Measurements from ENCODE around the gene UBR1.
"Not testable (repeated sequence)": the region's sequence is repeated elsewhere in the genome, so short reads cannot be mapped to it uniquely, and the experiment has no call there.

The UBR1 gene

DNA sequence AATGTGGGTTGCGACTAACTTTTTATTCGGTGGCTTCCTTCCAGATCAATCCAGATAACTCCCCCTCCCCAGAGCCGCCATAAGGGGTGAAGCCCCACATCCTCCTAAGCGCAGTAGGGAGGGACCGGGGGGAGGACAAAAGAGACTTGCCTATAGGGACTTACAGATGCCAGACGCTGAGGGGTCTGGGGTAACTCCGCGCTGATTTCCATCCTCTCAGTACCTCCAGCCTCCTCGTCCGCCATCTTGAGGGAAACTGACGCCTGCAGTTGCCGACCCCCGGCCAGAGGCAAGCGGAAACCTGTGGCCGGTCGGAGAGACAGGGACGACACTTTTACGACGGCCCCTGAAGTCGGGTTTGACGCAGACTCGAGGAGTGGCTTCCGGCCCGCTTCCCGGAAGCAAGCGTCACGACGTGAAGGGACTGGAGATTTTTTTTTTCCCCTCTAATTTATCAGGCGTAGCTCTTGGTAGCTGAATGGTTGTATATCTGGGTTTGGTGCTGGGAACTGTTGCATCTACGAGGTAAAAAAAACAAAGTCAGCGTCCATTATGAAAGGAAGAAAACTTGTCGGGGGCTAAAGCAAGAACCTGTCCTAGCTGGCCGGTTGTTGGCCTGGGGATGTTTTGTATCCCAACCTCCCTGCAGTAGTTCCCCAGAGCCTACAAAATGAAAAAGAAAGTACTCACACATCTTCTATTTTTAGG, at the start of gene UBR1:
UBR1 (minus strand) TSS at position 261 of the 708 bp plus-strand sequence; CDS start at position 245, 16 bp downstream.
- DNase-seq: peak; percentile 67

DNA sequence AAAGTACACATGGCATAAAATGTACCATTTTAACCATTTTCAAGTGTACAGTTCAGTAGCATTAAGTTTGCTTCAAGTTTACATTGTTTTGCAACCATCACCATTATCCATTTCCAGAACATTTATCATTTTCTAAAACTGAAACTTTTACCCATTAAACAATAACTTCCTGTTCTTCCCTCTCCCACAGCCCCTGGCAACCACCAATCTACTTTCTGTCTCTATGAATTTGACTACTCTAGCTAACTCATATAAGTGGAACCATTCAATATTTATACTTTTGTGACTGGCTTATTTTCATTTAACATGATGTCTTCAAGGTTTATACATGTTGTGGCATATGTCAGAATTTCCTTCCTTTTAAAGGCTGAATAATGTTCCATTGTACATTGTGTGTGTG, 47.4 kb upstream of the UBR1 start:
- DNase-seq: no peak

DNA sequence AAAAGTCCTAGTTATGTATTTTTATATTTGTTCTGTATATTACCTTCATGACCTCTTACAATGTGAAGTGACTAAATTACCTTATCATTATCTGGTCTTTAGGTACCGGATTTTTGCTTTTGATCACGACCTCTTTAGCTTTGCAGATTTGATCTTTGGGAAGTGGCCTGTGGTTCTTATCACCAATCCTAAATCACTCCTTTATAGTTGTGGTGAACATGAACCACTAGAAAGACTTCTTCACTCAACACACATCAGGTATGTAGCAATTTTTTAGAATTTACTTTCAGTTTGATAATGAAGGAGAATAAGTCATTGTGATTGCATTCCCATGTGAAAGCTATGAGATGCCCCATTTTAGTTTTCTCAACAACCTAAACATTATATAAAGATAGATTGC, 45.9 kb upstream of the UBR1 start:
- DNase-seq: no peak

DNA sequence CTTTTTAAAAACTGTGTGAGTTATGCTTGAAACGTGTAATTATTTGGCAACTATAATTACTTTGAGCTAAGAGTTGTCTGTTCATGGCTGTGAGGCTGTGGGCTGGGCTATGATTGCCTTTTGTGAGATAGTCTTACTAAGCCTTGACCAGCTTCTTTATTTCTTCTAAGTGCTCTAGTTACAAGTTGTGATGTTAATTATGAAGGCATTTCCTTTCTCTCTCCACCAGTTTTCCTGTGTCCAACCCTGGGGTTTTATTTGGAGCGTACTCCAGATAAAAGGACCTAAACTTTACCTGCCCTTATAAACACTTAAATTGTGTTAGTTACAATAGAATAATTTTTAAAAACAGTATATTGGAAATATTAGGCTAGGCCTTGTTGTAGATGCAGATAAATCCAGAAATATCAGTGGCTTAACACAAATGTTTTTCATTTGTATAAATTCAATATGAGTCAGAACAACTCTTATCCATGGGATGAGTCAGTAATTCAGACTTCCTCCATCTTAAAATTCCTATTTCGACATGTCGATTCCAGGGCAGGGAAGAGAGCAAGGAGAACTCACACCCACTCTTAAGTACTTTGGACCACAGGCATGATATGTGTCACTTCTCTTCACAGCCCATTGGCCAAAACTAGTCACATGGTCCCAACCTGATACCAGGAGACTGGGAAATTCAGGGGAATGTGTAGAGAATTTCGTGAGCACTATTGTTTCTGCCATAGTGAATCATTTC, 44.5 kb upstream of the UBR1 start:
- no peak for DNase-seq

DNA sequence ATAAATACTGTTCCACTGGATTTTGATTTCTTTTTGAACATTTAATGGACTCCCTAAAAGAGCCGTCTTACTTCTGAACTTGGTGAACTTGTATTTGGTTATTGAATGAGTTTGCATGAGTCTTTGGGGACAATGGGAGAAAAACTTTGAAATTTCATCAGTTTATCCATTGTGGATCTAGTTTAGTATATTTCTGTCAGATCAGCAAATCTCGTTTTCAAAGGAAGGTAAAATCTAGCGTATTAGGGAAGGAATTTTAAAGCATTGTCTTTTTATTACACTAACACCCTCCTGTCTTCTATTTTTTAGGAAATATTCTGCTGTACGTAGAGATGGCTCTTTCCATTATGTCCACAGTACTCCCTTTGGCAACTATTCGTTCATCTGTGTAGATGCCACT, 40.3 kb upstream of the UBR1 start:
- no peak for DNase-seq

DNA sequence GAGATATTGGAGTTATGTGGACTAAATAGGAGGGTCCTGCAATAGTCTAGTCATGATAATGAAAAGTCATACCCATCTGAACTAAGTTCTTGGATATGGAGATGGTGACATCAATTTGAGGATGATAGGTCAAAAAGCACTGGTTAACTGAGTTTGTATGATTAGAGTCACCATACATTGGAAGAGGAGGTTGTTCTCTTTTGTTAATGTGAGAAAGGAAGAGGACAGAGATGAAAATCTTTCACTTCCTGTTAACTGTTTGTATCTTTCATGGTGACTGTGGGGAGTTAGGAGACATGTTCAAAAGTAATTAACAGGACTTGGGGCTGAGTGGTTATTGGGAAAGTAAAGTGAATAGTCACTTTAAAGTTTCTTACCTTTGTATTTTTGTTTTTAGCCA, 38.7 kb upstream of the UBR1 start:
- DNase-seq: no peak

DNA sequence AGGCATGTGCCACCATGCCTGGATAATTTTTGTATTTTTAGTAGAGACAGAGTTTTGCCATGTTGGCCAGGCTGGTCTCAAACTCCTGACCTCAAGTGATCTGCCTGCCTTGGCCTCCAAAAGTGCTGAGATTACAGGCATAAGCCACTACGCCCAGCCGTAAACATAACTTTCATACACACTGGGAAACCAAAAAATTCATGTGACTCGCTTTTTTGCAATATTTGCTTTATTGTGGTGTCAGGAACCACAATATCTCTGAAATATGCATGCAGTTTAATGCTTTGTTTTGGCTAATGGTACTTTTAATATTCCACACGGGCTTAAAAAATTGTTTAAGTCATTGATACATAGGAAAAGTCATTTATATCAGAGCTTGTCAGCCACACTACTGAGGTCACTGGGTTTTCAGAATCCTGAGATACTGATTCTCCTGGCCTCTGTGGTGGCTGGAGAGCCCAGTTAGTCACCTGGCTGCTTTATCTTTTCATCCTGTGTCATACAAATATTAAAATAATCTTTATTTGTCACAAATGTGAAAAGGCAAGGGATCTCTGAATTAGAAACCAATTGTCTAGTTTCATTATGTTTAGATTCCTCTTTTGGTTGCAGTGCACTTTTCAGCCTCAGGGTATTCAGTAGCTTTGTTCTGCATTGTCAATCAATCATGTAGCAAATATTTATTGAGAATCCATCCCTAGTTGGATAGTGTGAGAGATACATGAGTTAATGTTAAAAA, 37.5 kb upstream of the UBR1 start:
- no peak for DNase-seq

DNA sequence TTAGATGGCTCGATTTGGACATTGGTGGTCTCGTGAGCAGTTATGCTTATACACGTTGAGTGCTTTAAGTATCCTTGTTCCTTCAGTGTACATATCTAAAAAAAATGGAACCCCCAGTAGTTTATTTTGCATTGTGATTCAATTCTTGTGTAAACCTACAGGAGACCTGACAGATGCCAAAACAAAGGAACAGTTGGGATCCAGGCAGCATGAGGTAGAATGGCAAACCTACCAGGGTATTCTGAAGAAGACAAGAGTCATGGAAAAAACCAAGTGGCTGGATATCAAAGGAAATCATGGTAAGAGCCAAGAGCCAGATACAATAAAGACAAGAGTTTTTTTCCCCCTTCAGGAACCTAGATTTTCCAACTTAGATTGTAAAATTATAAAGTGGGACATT, 29.5 kb upstream of the UBR1 start:
- no peak for DNase-seq

DNA sequence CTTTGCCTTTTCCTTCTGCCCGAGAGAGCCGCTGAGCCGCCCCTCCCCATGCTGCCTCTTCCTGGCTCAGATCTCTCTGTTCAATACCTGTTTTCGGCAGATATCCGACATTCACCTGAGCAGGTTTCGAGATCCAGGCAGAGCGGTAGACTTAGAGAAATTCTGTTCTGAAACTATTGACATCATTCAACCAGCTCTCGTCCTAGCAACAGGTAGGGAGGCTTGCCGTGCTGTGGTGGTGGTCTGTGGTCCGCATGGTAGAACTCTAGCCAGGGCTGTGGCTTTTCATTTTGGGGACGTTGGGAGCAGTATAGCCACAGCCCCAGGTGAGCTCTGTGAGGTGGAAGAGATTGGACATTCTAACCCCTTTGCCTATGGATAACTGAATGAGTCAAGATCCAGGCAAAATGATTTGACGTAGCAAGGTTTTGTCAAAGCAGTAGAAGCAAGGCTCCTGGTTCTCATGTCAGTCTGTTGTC, 28.4 kb upstream of the UBR1 start:
- no peak for DNase-seq

DNA sequence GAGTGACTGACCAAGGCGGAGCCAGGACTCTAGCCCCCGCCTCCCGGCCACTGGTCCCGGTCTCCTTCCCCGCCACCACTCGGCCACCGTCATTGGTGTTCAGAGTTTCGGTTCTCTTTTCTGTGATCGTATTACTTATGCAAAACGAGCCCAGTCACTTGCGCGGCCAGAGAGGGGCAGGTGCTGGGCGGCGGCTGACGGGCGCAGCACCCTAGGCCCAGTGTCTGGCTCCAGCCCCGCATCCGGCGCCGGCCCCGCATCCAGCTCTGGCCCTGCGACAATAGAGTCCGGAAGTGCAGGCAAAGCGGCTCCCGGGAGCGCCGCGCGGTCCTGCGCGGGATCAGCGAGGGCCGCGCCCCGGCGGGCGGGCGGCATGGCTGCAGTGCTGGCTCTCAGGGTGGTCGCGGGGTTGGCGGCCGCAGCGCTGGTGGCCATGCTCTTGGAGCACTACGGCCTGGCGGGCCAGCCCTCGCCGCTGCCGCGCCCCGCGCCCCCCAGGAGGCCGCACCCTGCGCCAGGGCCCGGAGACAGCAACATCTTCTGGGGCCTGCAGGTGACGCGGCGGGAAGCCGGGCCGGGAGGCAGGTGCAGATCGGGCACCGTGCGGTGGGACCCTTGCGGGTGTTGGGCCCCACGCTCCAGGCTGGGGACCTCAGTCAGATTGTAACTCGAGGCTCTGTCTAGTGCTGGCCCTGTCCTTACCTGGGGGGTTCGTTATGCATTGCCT, 27.8 kb upstream of the UBR1 start, which contains the start of gene TMEM62:
TMEM62 (plus strand) TSS at position 157 of the 727 bp plus-strand sequence; CDS start at position 374, 217 bp downstream.
- peak; percentile 19 to 55 for DNase-seq

DNA sequence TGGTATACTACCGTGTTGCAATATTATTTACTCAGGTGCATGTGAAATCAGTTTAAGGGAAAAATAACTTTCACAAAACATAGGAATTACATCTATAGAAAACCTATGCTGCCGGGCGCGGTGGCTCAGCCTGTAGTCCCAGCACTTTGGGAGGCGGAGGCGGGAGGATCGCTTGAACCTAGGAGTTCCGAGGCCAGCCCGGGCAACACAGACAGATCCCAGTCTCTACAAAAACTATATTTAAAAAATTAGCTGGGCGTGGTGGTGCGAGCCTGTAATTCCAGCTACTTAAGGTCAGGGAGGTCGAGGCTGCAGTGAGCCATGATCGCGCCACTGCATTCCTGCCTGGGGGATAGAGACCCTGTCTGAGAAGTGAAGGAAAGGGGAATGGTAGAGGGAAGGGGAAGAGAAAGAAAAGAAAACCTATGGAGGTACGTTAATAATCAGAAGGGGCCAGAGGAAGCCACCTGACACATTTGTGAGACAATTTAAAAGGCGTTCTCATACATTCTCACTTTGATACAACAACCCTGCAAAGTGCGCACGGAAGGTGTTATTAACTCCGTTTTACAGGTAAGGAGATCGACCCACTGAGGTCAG, 27.1 kb upstream of the UBR1 start:
- DNase-seq: no peak

DNA sequence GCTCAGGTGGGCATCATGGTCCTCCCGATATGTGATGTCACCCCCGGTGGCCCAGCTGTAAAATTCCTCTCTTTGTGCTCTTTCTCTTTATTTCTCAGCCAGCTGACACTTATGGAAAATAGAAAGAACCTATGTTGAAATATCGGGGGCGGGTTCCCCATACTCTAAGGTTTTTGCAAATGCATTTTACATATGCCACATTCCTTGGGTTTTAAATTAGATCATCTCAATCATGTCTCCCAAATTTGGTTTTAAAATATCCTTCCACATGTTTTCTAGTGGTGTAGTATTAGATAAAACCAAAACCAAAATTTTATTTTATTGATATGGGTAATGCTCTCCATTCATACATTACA, 23.1 kb upstream of the UBR1 start:
- no peak for DNase-seq

DNA sequence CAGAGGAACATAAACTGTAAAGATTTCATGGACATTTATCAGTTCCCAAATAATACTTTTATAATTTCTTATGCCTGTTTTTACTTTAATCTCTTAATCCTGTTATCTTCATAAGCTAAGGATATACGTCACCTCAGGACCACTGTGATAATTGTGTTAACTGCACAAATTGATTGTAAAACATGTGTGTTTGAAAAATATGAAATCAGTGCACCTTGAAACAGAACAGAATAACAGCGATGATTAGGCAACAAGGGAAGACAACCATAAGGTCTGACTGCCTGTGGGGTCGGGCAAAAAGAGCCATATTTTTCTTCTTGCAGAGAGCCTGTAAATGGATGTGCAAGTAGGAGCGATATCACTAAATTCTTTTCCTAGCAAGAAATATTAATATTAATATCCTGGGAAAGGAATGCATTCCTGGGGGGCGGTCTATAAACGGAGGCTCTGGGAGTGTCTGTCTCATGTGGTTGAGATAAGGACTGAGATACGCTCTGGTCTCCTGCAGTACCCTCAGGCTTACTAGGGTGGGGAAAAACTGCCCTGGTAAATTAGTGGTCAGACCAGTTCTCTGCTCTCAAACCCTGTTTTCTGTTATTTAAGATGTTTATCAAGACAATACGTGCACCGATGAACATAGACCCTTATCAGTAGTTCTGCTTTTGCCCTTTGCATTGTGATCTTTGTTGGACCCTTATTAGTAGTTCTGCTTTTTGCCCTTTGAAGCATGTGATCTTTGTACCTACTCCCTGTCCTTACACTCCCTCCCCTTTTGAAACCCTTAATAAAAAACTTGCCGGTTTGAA, 22.5 kb upstream of the UBR1 start:
- not testable (repeated sequence) for DNase-seq

DNA sequence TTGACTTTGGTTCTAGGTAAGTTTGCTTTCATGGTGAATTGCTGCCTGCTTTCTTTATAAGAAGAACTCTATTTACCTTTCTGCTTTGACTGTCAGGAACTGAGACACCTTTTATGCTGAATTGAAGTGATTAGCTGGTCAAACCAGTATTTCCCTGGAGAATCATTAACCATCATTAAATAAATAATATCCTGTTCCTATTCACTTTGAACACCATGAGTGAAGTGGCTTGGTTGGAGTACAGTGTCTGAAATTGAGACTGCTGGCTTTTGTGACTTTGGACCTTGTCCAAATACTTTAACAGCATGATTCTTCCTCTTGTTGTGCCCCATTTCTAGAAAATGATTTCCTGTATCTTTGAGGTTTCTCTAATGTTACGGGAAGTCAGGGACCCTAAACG, 21.9 kb upstream of the UBR1 start:
- no peak for DNase-seq

DNA sequence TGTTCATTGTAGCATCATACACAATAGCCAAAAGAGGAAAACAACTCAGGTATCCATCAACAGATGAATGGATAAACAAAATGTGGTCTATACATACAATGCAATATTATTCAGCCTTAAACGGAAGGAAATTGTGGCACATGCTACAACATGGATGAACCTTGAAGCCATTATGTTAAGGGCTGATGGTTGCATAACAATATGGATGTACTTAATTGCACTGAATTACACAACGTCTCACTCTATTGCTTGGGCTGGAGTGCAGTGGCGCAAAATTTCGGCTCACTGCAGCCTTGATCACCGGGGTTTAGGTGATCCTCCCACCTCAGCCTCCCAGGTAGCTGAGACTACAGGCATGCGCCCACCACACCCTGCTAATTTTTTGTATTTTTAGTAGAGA, 20.5 kb upstream of the UBR1 start:
- no peak for DNase-seq

DNA sequence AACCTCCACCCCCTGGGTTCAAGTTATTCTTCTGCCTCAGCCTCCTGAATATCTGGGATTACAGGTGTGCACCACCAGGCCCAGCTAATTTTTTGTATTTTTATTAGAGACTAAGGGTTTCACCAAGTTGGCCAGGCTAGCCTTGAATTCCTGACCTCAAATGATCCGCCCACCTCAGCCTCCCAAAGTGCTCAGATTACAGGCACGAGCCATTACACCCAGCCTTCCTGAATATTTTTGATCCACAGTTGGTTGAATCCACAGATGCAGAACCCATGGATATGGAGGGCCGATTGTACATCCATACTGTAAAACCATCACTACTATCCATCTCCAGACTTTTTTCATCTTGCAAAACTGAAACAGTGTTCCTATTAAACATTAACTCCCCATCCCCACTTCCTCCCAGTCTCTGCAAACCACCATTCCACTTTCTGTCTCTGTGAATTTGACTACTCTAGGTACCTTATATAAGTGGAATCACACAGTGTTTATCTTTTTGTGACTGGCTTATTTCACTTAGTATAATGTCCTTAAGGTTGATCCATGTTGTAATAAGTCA, 19.3 kb upstream of the UBR1 start:
- no peak for DNase-seq

DNA sequence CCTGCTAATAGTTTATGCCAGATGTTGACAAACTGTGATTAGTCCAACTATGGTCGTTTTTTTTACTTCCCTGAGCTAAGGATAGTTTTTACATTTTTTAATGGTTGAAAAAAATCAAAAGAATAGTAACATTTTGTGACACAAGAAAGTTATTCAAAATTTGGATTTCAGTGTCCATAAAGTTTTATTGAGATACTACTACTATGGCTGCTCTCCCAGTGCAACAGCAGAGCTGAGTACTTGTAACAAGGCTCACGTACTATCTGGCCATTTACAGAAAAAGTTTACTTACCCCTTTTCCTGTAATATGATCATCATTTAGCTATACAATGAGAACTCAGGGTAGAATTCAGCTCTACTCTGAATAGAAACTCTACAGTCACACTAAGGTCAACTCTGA, 16.0 kb upstream of the UBR1 start:
- DNase-seq: no peak

DNA sequence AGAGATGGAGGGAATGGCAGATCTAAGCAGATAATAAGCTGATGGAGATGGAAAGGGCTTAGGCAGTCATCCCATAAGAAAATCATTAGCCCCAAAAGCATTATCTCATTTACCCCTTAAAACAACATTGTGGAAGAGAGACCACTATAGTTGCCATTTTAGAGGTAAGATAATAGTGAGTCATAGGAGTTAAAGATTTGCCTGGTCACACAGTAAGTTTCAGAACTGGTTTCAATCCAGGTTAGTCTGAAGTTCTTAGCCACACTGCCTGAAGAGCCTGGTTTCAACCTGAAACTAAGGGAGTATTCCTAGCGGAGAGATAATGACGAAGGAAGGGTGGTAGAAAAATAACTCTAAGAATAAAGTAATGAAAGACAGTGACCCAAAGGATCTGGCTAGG, 13.0 kb upstream of the UBR1 start:
- DNase-seq: no peak

DNA sequence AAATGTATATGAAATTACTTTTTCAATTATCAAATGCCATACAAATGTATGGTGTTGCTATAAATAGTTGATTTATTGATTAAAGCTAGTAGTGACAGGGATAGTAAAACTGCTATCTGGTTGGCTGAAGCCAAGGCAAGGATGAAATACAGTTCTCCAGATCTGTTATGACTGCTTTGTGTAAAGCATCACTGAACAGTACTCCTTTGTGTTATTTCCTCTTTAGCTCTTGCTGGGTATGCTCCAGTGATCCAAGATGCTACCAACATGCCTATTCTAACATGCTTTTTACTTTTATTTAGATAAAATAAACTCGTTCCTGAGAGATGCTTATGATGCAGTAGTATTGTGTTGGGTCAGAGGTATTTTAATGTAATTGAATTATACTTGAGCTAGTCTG, 12.4 kb upstream of the UBR1 start:
- DNase-seq: no peak

DNA sequence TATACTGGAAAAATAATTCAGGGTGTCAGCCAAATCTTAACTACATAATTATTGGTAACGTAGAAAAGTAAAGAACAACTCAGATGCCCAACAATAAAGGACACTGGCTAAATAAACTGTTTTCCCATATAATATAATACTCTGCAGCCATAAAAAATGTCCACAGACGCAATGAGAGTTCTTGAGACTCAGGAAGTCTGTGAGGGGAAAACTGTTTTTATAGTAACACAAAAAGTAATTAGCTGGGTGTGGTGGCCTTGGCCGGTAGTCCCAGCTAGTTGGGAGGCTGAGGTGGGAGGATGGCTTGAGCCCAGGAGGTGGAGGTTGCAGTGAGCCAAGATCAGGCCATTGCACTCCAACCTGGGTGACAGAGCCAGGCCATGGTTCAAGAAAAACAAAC, 5.5 kb upstream of the UBR1 start:
- no peak for DNase-seq

DNA sequence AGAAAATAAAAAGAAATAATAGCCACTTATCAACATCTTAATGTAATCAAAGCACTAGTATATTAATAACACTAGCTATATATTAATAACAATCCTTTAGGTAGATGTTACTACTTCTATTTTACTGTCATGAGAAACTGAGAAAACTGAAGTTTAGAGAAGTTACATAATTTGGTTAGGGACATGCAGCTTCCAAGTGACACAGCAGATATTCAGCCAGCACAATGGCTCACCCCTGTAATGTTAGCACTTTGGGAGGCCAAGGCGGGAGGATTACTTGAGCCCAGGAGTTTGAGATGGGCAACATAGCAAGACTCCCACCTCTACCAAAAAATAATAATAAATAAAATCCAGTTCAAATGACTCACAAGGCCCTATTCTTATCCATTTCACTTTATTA, 1.9 kb upstream of the UBR1 start:
- no peak for DNase-seq

DNA sequence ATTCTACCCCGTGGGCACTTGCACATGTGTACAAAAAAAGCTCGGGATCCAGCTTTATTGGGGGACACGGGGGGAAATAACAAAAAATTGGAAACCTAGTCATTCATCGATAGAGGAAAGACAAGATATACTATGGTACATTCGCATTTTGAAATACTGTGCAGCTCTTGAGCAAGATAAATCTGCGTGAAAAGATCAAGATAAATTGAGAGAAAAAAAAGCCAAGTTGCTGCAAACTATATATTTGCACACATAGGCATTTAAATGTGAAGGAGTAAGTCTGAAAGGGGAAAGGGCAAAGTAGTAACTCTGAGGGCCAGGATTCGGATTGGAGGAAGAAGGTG, 620 bp upstream of the UBR1 start:
- no peak for DNase-seq
